GM18526 (cell line): ENCODE data around the gene TNFRSF25.

ENCODE experiments used
- POLR2A ChIP-seq: IDR thresholded peaks from 3 replicates; pipeline ENCODE4 v1.6.1; 2011; ENCODE audit not compliant: insufficient read length; ENCODE audit errors: extremely low read depth

The TNFRSF25 gene

GRCh38 chr1:6506210-6507036, 40.5 kb upstream of the TNFRSF25 start:
- TF ChIP-seq POLR2A: no peak

- TF ChIP-seq POLR2A: no peak
Observed at GRCh38 chr1:6505367-6506209, 39.6 kb upstream of the TNFRSF25 start.

- no peak for TF ChIP-seq POLR2A
Observed at GRCh38 chr1:6504887-6505286, 38.9 kb upstream of the TNFRSF25 start.

GRCh38 chr1:6503884-6504602, 38.1 kb upstream of the TNFRSF25 start:
- no peak for TF ChIP-seq POLR2A

GRCh38 chr1:6502000-6502891, 36.3 kb upstream of the TNFRSF25 start:
- TF ChIP-seq POLR2A: no peak

- TF ChIP-seq POLR2A: no peak
Observed at GRCh38 chr1:6501279-6501813, 35.4 kb upstream of the TNFRSF25 start.

GRCh38 chr1:6500544-6501278, 34.7 kb upstream of the TNFRSF25 start:
- no peak for TF ChIP-seq POLR2A

GRCh38 chr1:6499296-6499695, 33.3 kb upstream of the TNFRSF25 start:
- TF ChIP-seq POLR2A: no peak

GRCh38 chr1:6498576-6499111, 32.7 kb upstream of the TNFRSF25 start:
- TF ChIP-seq POLR2A: no peak

- TF ChIP-seq POLR2A: no peak
Observed at GRCh38 chr1:6497867-6498575, 32.0 kb upstream of the TNFRSF25 start.

GRCh38 chr1:6497215-6497866, 31.4 kb upstream of the TNFRSF25 start:
- no peak for TF ChIP-seq POLR2A

- TF ChIP-seq POLR2A: no peak
Observed at GRCh38 chr1:6496890-6497214, 30.9 kb upstream of the TNFRSF25 start.
